Activated T-cell treated with anti-CD3 and anti-CD28 coated beads, Interleukin-2, amount 50 U/mL, for 1 hour (primary cell): Measurements from ENCODE around the gene FBXW9.
"Not testable (repeated sequence)": the region's sequence is repeated elsewhere in the genome, so short reads cannot be mapped to it uniquely, and the experiment has no call there.

Experiments
- DNase-seq: peaks from one replicate; pipeline ENCODE4 v3.0.0-alpha.2; 2020

The FBXW9 gene

DNA sequence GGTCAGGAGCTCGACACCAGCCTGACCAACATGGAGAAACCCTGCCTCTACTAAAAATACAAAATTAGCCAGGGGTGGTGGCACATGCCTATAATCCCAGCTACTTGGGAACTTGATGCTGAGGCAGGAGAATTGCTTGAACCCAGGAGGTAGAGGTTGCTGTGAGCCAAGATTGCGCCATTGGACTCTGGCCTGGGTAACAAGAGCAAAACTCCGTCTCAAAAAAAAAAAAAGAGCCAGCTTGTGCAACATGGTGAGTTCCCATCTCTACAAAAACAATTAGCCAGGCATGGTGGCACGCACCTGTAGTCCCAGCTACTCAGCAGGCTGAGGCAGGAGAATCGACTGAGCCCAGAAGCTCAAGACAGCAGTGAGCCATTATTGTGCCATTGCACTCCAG is 18.4 kb downstream of the FBXW9 start:
- DNase-seq: not testable (repeated sequence)

- no peak for DNase-seq
These were observed 19.5 kb downstream of the FBXW9 start for GRCh38 chr19:12676928-12677327.

- DNase-seq: peak; percentile 83
These were observed 20.0 kb downstream of the FBXW9 start for GRCh38 chr19:12676384-12676792.

DNA sequence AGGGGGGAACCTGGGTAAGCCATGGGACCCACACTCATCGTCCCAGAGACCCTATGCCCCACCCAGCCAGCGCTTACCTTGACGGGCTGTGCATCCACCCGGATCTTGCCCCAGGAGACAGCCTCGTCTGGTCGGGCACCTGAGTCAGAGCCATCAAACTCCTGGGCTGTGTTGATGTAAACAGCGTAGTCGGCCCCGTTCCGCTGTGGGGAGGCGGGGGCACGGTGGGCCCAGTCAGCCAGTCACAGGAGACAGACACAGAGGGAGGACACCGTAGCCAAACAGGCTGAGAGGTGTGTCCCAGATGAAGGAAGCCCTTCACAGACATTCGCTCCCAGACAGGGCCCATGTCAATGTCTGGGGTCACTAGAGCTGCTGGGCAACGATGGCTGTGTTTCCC is 20.5 kb downstream of the FBXW9 start:
- no peak for DNase-seq

- DNase-seq: no peak
These were observed 21.0 kb downstream of the FBXW9 start for GRCh38 chr19:12675399-12675798.

DNA sequence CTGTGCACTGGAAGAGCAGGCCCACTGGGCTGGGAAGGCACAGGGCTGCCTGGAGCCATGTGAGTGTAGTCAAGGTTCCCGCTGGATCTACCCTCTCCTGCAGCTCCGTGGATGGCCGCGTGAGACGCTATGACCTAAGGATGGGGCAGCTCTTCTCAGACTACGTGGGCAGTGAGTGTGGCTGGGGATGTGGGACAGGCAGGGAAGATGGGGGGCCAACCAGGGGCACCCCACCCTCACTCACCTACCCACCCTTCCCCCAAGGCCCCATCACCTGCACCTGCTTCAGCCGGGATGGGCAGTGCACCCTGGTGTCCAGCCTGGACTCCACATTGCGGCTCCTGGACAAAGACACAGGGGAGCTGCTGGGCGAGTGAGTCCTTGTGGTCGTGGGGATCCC is 23.7 kb downstream of the FBXW9 start:
- no peak for DNase-seq

DNA sequence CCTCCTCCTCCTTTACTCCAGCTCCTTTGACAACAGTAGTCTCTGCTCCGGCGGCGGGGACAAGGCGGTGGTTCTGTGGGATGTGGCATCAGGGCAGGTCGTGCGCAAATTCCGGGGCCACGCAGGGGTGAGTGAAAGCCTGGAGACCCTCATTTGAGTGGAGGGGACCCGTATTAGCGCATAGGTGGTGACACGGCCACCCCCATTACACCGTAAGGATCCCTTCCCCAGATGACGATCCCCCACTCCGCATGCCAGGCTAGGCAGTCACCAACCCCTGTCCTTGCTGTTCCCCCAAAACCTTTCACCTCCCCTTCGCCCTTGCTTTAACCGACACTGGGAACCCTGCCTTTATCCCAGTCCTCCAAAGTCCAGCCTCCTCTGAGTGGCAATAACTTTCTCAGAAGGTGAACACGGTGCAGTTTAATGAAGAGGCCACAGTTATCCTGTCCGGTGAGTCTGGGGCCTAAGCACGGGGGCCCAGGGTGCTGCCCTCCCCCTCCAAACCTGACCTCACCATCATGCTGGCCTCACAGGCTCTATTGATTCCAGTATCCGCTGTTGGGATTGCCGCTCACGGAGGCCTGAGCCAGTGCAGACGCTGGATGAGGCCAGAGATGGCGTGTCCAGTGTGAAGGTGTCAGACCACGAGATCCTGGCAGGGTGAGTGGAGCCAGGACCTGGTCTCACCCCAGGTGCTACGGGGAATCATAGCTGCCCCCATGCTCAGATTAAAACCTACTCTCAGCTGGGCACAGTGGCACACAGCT is 26.1 kb downstream of the FBXW9 start:
- no peak for DNase-seq

DNA sequence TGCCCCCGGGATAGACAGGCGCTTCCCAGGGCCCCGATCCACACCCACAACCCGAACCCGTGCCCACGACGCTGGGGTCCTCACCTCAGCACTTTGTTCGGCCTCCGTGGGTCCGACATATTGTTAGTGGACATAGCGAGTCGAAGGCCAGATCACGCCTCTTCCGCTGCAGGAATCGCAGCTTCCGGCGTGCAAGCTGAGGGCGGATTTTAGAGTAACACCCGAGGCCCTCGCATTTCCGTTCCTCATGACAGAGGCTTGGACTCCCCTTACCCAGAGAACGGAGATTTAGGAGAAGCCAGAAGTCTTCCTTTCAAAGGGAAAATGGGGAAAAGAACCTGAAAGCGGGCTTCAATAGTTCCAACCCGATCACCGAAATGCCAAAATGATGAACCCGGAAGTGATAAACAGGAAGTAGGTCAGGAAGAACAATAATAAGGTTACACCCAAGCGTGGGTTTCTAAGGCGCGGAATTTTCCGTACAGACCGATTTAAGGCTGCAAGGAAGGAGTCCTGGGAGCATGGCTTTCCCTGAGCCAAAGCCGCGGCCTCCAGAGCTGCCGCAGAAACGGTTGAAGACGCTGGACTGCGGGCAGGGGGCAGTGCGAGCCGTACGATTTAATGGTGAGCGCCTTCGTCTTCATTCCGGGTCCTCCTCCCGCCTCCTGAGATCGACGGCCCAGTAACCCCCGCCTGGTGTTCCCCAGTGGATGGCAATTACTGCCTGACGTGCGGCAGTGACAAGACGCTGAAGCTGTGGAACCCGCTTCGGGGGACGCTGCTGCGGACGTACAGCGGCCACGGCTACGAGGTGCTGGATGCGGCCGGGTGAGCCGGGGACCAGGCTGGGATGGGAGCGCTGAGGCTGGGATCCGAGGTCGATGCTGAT is 26.9 kb downstream of the FBXW9 start:
- peak; percentile 80 for DNase-seq

- peak; percentile 71 for DNase-seq
These were observed 27.5 kb downstream of the FBXW9 start for GRCh38 chr19:12668932-12669269.

DNA sequence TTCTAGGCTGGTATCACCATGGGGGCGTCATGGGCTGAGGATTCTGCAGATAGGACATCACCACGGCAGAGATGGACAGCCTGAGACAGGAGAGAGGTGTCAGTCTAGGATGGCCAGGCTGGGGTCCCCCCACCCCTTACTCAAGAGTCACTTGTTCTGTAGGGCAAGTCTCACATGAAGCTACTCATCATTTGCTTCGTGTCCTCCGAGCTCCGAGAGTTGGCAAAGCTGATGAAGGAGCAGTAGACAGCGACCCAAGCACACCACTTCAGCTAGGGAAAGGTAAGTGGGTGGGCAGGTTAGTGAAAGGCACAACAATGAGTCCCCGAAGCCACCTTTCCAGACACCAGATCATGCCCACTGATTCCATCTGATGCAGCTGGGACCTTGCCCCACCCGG is 28.1 kb downstream of the FBXW9 start:
- no peak for DNase-seq

GRCh38 chr19:12667731-12668302 is 28.6 kb downstream of the FBXW9 start:
- no peak for DNase-seq

- peak; percentile 82 for DNase-seq
These were observed 30.0 kb downstream of the FBXW9 start, which contains the start of the genes MAN2B1 and WDR83 for GRCh38 chr19:12666265-12667048. MAN2B1 (minus strand) TSS chr19:12666742; CDS start chr19:12666701, 41 bp downstream. WDR83 (plus strand) TSS chr19:12666807; CDS start chr19:12669791, 2,984 bp downstream.

DNA sequence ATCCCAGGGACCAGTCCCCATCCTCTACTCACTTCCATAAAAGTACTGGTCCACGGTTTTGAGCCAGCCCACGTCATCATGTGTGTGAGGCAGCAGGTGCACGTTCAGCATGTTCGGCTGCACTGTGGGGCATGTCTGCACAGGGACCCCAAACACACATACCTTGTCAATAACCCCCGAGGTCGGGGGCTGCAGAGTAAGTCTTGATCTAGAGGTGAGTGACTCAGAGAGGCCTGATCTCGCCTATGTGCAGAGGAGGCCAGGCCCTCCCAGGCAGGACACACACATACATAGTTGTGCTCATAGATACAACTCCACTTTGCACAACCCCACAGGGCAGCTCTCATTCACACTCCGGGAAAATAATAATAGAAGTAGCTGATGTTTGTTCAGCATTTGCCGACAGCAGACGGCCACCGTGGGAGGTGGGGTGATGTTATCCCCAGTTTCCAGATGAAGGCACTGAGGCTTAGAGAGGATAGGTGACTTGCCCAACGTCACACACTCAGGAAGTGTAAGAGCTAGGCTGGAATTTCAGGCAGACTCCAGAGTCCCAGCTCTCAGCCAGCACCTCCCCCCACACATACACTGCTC is 30.7 kb downstream of the FBXW9 start:
- peak; percentile 29 for DNase-seq

GRCh38 chr19:12665281-12665573 is 31.2 kb downstream of the FBXW9 start:
- peak; percentile 51 for DNase-seq

DNA sequence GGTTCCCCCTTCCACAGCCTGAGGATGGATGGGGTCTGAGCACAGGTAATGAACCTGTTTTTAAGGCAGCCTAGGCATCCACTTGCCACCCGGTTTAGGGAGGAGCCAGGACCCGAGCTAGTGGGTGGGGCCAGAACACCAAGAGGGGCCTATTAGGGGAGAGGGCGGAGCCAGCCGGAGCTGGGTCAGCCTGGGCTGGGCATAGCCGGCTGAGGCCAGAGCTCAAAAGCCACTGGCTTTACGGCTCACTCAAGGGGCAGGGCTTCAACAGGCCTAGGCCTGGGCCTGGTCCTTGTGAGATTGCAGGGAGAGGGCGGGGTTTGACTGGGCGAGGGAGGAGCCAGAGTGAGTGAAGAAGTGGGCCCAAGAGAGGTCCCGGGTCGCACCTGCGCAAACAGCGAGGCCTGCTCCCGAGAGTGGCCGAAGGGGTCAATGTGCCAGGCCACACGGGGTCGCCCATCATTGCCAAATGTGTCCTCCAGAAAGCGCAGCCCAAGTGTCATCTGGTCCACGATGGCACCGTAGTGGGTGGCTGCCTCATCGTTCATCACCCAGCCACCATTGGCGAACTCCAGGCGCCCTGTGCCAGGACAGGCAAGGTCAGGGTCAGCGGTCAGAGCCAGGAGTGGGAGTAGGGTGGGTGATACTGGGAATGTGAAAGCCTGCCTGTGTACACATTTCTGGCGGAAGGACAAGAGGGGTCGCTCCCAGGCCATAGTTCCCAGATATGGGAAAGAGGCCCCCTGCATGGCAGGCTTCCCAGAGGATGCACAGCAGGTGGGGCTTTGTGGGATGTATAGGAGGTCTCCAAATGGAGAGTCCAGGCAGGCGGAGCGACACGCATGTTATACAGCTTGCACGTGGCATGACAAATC is 31.8 kb downstream of the FBXW9 start:
- DNase-seq: no peak

- no peak for DNase-seq
These were observed 35.5 kb downstream of the FBXW9 start for GRCh38 chr19:12660980-12661379.

- DNase-seq: no peak
These were observed 38.5 kb downstream of the FBXW9 start for GRCh38 chr19:12657966-12658365.

- no peak for DNase-seq
These were observed 39.4 kb downstream of the FBXW9 start for GRCh38 chr19:12656899-12657571.

DNA sequence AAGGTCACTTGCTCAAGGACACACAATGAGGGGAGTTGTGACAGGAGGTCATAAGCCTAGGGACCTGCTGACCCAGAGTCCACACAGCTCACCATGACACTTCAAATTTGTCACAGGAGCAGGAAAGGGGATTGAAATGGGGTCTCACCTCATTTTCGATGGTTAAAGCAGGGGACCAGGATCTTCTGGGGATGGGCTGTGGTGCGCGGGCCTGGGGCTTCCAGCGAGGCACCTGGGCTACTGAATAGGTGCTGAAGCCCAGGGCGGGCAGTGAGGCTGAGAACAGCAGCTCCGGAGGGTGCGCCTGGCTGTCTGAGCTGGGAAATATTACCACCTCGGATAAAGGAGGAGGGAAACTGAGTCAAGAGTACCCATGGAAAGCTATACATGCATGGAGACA is 40.9 kb downstream of the FBXW9 start:
- DNase-seq: no peak

DNA sequence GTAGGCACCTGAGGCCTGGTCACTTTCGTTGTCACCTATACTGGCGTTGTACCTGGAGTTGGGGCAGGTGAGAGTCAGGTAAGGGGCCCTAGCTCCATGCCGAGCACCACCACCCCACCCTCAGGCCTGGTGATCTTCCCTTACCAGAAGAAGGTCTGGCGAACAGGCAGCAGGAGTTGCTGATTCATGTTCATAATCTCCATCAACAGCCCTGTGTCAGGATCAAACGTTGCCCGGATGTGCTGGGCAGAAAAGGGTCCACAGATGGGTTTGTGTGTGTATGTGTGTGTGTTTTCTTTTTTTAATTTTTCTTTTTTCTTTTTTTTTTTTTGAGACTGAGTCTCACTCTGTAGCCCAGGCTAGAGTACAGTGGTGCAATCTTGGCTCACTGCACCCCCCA is 44.2 kb downstream of the FBXW9 start:
- no peak for DNase-seq

GRCh38 chr19:12649941-12650340 is 46.5 kb downstream of the FBXW9 start:
- DNase-seq: no peak
